ENCODE measurements around the gene FBXO41. TPM values are rescaled to one million over a fixed set of nuclear protein-coding genes. Genes with fewer than 3 reads are reported as not detected.

Gene FBXO41
- total and polyA plus RNA-seq, 9 donors = 1.7 to 3.1 (median 2.9) TPM

DNA sequence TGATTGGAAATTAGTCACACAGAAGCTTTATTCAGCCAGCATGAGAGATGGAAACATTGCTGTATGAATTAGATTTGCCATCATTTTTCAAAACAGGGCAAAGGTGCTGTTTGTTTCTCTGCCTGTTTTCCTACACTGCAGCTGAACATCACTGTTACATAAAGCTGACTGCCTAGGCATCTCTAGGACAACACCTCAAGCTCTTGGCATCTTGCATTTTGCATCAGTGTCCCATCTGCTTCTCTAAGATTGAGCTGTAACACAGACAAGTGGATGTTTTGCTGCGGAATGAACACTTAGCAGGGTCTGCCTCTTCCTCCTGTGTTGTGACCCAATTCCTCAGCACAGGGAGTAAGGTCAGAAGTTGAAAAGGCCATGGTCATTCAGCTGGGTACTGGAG is 45.3 kb downstream of the FBXO41 start:
- intact Hi-C loops (cut with DNase I) = no loop called here
- no peaks in the 10 kb centered on the region for H3K9me3 ChIP-seq
- no peaks in the 10 kb centered on the region for H3K36me3 ChIP-seq
- TF ChIP-seq EP300 (IDR thresholded peaks at IDR 0.05) = no peak
- TF ChIP-seq POLR2A (IDR thresholded peaks at IDR 0.05) = no peak
- TF ChIP-seq, protein P1, sequence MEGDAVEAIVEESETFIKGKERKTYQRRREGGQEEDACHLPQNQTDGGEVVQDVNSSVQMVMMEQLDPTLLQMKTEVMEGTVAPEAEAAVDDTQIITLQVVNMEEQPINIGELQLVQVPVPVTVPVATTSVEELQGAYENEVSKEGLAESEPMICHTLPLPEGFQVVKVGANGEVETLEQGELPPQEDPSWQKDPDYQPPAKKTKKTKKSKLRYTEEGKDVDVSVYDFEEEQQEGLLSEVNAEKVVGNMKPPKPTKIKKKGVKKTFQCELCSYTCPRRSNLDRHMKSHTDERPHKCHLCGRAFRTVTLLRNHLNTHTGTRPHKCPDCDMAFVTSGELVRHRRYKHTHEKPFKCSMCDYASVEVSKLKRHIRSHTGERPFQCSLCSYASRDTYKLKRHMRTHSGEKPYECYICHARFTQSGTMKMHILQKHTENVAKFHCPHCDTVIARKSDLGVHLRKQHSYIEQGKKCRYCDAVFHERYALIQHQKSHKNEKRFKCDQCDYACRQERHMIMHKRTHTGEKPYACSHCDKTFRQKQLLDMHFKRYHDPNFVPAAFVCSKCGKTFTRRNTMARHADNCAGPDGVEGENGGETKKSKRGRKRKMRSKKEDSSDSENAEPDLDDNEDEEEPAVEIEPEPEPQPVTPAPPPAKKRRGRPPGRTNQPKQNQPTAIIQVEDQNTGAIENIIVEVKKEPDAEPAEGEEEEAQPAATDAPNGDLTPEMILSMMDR (IDR thresholded peaks at IDR 0.05) = no peak
- no peak overlapping the region for H3K27ac ChIP-seq
- peaks cover 14% of the 10 kb centered on the region for H3K4me1 ChIP-seq (ENCODE audit: insufficient read depth)
- H3K4me3 ChIP-seq = no peak overlapping the region
- no peak for DNase-seq
- H3K27me3 ChIP-seq = no peaks in the 10 kb centered on the region
- whole genome bisulfite sequencing, 3 donors = 50 to 53% (median 52%) methylated on average over 1 of the region's 1 CpG

DNA sequence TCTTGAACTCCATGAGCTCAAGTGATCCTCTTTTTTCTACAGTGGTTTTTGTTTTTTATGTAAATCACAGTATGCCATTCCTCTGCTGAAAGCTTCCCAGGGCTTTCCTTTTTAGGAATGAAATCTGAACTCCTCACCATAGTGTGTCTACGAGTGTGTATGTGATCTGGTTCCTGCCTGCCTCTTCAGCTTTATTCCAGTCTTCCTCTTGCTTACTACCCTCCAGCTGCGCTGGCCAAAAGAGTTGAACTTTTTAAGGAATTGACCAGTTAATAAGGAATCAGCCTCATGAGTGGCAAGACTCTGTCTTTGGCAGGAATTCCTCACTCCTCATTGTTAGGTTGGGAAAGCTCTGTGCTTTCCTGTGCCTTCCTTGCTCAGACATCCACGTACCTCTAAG is 46.1 kb downstream of the FBXO41 start:
- Histone ChIP-seq H3K9me3 (no peaks in the 10 kb centered on the region), H3K4me3 (no peak overlapping the region), H3K4me1 (ENCODE audit: insufficient read depth) (peaks cover 14% of the 10 kb centered on the region), H3K27me3 (no peaks in the 10 kb centered on the region), H3K36me3 (no peaks in the 10 kb centered on the region), H3K27ac (no peak overlapping the region)
- TF ChIP-seq, protein P1 (IDR thresholded peaks at IDR 0.05) = no peak
- TF ChIP-seq POLR2A (IDR thresholded peaks at IDR 0.05) = no peak
- TF ChIP-seq EP300 (IDR thresholded peaks at IDR 0.05) = no peak
- intact Hi-C loops (cut with DNase I) = no loop called here
- DNase-seq = no peak
- WGBS, 3 donors = 58 to 64% (median 62%) methylated on average over 3 of the region's 3 CpGs

GRCh38 chr2:73237168-73237567 is 47.1 kb downstream of the FBXO41 start:
- H3K36me3 ChIP-seq = no peaks in the 10 kb centered on the region
- peaks cover 18% of the 10 kb centered on the region for H3K4me1 ChIP-seq (ENCODE audit: insufficient read depth)
- TF ChIP-seq, protein P1 (IDR thresholded peaks at IDR 0.05) = no peak
- TF ChIP-seq EP300 (IDR thresholded peaks at IDR 0.05) = no peak
- TF ChIP-seq POLR2A (IDR thresholded peaks at IDR 0.05) = no peak
- H3K9me3 ChIP-seq = no peaks in the 10 kb centered on the region
- intact Hi-C loops (cut with DNase I) = no loop called here
- no peaks in the 10 kb centered on the region for H3K27me3 ChIP-seq
- DNase-seq = no peak
- no peak overlapping the region for H3K27ac ChIP-seq
- H3K4me3 ChIP-seq = no peak overlapping the region
- 35 to 60% (median 47%) methylated on average over 1 of the region's 1 CpG for WGBS, 3 donors

DNA sequence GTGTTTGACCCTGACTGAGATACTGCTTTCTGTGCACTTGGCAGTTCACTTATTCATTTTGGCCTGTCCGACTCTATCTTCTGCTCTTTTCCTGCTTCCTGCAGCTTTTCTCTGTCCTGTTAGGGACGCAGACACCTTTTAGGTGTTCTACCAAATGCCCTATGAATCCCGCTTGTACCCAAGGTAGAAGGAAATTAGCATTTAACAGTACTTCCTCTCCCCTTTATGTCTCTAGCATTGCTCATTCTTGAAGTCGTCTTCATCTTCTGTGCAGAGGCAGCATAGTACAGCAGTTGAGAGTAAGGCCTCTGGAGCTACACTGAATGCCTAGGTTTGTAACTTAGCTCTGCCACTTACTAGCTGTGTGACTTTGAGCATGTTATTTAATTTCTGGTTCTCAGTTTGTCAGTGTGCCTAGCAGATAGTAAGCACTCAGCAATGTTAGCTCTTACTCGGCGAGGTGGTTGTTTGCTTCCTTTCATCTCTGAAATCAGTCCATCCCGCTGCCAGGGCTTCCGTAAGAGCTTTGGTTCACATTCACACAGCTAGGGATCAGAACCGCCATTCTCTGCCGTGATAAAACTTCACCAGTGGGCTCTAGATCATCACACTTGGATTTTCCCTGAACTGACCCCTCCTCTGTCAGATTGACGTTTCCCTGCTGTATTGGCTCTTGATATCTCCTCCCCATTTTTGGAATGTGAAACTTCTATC is 48.8 kb downstream of the FBXO41 start:
- no peak for DNase-seq
- H3K36me3 ChIP-seq = no peaks in the 10 kb centered on the region
- WGBS, 3 donors = 37 to 51% (median 38%) methylated on average over 11 of the region's 11 CpGs
- intact Hi-C loops (cut with DNase I) = no loop called here
- peaks cover 18% of the 10 kb centered on the region for H3K4me1 ChIP-seq (ENCODE audit: insufficient read depth)
- H3K27ac ChIP-seq = no peak overlapping the region
- H3K4me3 ChIP-seq = peak overlapping the region; percentile 88
- no peaks in the 10 kb centered on the region for H3K9me3 ChIP-seq
- TF ChIP-seq, protein P1 (IDR thresholded peaks at IDR 0.05) = no peak
- TF ChIP-seq EP300 (IDR thresholded peaks at IDR 0.05) (no peak), POLR2A (IDR thresholded peaks at IDR 0.05) (no peak)
- H3K27me3 ChIP-seq = no peaks in the 10 kb centered on the region
